Stimulated activated CD8-positive, alpha-beta memory T cell treated with anti-CD3 and anti-CD28 coated beads, Interleukin-12 subunit alpha, Interleukin-12 subunit beta, amount 100 ng/mL, for 1 hour (primary cell): ENCODE measurements around the gene ZBTB8B.
"Not testable (repeated sequence)": the region's sequence is repeated elsewhere in the genome, so short reads cannot be mapped to it uniquely, and the experiment has no call there.

Experiments
- DNase-seq: peaks from one replicate; pipeline ENCODE4 v3.0.0-alpha.2; 2020; ENCODE audit warnings: low read depth

Gene ZBTB8B

DNA sequence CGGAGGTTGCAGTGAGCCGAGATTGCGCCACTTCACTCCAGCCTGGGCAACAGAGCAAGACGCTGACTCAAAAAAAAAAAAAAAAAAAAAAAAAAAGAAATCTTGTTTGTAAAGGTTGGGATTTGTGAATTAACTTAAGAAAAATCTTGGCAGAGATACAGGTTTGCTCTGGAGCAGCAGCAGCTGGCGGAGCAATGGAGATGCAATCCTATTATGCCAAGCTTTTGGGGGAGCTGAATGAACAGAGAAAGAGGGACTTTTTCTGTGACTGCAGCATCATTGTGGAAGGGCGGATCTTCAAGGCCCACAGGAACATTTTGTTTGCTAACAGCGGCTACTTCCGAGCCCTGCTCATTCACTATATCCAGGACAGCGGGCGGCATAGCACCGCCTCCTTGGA lies 5.6 kb downstream of the ZBTB8B start:
- DNase-seq, result no peak

GRCh38 chr1:32470991-32471694 lies 6.3 kb downstream of the ZBTB8B start:
- no peak for DNase-seq

GRCh38 chr1:32471695-32472362 lies 7.0 kb downstream of the ZBTB8B start:
- DNase-seq, result no peak

- not testable (repeated sequence) for DNase-seq
Measured at GRCh38 chr1:32472966-32473365, 8.1 kb downstream of the ZBTB8B start.

- no peak for DNase-seq
Measured at GRCh38 chr1:32474954-32475353, 10.1 kb downstream of the ZBTB8B start.

DNA sequence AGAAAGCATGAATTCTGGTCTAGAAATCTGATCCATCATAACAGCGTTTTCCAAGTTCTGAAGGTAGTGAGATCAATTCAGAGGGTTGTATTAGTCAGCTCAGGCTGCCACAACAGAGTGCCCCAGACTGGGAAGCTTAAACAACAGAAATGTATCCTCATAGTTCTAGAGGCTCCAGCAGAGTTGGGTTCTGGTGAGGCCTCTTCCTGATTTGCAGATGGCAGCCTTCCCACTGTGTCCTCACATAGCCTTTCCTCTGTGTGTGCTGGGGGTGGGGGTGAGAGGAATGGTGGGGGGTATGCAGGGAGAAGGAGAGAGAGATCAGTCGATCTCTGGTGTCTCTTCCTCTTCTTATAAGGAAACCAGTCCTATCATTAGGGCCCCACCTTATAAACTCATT lies 15.1 kb downstream of the ZBTB8B start:
- no peak for DNase-seq

DNA sequence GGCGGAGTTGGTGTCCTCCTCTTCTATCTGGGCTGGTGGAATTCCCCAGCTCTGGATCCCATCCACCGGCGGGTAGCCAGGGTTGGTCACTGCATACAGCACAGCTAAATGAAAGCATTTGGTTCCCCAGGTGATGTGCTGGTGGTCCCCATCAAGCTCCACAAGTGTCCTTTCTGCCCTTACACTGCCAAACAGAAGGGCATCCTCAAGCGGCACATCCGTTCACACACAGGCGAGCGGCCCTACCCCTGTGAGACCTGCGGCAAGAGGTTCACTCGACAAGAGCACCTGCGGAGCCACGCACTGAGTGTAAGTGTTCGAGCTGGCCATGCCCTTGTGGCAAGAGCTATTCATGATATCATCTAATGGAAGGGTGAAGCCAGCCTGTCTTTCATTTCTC lies 15.9 kb downstream of the ZBTB8B start:
- no peak for DNase-seq

DNA sequence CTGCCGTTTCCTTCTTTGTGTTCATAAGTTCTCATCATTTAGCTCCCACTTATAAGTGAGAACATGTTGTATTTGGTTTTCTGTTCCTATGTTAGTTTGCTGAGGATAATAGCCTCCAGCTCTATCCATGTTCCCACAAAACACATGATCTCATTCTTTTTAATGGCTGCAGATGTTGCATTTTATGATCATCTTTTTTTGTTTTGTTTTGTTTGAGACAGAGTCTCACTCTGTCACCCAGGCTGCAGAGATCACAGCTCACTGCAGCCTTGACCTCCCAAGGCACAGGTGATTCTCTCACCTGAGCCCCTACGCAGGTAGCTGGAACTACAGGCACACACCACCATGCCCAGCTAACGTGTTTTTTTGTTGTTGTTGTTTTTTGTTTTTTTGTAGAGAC lies 16.9 kb downstream of the ZBTB8B start:
- not testable (repeated sequence) for DNase-seq

DNA sequence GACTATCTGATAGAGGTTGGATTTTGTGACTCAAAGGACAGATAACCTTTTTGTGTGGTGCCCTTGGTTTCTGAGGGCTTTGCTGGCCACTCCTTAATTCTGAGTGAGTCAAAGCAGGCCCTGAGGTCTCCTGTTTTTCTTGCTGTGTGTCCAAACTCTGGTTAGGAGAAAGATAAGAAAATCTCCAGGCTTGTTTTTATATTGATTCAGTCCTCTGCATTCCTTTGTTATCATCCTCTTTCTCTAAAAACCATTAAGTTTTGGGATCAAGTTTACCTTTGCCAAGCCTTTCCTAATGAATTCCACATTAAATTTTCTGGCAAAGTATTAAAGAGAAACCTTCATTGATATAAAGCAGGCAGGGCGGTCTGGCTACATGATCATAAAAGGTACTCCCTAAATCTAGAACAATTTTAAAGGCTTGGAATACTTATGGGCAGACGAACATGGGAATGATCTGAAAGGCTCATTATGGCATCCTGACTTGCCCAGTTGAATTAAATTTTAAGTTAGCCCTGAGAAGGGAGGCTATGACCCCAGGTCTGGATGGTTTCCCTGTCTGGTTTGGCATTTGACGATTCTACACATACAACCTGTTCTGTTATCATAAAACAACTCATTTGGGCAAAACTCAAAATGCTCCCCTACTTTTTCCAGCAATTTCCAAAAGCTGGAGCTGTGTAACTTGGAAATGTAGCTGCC lies 20.8 kb downstream of the ZBTB8B start:
- DNase-seq, result no peak

- DNase-seq, result no peak
Measured at GRCh38 chr1:32486463-32487113, 21.7 kb downstream of the ZBTB8B start.

DNA sequence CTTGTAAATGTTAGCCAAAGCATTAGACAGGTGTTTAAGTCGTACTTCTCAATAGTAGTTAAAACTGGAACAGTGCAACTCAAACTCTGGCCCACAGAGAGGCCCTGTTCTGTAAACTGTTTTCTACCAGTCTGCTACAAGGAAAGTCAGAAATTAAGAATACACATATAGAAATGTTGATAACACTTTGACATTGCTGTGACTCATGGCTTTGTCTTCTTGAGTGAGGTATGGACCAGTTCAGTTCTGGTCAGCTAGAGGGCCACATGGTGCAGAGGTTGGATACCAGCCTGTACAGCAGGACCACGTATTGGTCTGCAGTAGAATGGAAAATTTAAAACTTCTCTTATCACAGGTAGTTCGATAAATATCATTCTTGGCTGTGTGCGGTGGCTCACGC lies 22.3 kb downstream of the ZBTB8B start:
- no peak for DNase-seq

DNA sequence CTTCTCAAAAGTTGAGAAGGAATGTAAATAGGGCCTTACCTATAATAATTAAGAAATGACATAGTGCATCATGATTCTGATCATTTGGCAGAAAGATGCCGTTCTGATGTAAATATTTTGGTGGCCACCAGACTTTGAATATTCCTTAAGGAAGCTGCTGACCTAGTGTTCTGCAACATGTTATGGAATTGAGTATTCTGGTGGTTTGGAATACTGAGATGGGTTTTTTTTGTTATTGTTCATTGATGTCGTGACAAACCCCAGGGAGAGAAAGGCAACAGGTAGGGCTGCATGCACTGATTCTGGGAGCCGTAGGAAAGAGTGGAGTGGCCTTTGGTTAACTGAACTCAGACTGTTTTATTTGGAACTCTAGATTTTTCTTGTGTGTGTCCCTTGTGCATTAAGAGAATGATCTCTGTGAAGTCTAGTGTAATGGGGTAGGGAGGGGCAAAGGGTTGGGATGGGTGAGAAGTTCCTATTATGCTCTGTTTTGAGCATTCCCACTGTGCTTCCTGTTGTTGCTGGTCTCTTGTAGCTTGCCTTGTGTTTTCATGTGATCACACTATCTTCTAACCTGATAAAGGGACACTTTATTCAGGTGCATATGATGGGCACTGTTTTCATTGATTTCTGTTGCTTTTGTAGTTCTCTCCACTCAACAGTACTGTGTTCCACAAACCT lies 25.0 kb downstream of the ZBTB8B start:
- DNase-seq, result no peak

DNA sequence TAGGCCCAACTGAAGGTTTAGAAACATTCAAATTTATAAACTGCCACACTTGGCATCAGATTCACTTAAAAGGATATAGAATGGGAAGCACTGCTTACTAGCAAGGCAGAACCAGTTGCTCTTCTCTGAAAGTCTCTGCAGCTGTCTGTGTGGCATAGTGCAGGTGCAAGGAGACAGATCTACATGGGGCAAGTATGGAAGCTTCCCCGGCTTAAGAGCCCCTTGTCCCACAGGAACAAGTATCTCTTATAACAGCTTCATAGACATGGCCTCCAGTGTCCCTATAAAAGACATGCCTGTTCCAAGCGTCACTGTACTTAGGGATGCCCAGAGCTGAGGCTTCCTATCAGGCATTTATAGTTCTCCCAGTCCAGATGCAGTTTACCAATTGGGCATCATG lies 26.5 kb downstream of the ZBTB8B start:
- DNase-seq, result no peak

DNA sequence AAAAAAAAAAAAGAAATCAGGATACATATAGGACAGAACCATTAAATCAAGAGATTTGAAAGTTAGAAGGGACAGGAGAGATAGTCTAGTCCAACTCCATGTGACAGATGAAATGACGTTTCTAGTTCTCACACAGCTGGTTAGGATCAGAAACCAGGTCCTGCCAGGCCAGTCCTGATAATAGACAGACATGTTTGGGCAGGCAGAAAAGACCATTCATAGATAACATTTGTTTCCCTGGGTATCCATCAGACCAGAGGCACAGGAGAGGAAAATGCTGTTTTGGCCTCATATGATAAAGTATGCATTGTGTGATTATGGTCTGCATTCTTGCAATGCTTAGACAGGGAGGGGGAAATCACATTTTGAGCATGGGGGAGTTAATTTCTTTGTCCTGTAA lies 29.3 kb downstream of the ZBTB8B start:
- DNase-seq, result no peak

- no peak for DNase-seq
Measured at GRCh38 chr1:32494711-32495337, 30.0 kb downstream of the ZBTB8B start.

GRCh38 chr1:32496127-32496526 lies 31.3 kb downstream of the ZBTB8B start:
- DNase-seq, result no peak

- no peak for DNase-seq
Measured at GRCh38 chr1:32498751-32499150, 33.9 kb downstream of the ZBTB8B start.

DNA sequence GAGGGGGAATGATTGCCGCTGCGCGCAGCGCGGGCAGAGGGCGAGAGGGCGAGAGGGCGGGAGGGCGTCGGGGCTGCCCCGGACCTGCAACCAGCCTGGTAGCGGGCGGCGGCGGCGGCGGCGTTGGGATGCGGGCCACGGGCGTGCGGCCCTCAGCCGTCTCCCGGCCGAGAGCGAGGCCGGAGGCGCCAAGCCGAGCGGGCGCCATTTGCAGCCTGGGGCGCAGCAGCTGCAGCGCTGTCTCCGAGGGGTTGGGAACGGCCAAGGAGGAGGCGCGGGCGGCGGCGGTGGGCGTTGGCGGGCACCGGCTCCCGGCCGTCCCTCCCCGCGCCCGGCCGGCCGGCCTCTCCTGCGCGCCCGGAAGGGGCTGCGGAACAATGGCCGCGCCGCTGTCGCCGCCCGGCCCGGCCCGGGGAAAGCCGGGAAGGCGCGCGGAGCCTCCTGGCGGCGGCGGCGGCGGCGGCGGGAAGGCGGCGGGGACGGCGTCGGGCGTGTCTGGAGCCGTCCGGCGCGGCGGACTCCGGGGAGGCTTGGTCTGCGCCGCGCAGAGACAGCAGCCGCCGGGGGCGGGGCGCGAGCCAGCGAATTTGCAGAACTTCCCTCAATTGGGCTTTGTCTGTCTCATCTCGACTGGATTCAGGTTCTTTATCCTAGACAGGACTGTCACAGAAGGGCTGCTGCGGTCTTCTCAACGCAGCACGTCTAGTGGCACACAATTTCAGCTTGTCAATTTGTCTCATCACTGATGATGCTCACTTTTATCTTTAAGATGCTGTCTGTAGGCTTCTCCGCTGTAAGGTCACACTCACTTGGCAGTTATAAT lies 35.7 kb downstream of the ZBTB8B start:
- DNase-seq, result no peak

- DNase-seq, result no peak
Measured at GRCh38 chr1:32501865-32502264, 37.0 kb downstream of the ZBTB8B start.

DNA sequence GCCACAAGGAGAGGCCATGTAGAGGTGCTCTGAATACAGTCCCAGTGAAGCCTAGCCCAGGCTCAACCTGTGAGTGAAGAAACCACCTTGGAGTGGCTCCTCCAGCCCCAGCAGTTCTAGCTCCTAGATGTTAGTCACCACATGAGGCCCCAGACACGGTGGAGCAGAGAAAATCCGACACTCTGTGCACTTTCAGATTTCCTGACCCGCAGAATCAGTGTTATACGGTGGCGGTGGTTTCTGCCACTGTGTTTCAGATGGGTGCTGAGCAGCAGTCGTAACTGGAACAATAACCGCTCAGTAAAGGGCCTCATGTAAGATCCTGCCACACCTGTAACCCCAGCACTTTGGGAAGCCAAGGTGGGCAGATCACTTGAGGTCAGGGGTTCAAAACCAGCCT lies 38.3 kb downstream of the ZBTB8B start:
- no peak for DNase-seq

DNA sequence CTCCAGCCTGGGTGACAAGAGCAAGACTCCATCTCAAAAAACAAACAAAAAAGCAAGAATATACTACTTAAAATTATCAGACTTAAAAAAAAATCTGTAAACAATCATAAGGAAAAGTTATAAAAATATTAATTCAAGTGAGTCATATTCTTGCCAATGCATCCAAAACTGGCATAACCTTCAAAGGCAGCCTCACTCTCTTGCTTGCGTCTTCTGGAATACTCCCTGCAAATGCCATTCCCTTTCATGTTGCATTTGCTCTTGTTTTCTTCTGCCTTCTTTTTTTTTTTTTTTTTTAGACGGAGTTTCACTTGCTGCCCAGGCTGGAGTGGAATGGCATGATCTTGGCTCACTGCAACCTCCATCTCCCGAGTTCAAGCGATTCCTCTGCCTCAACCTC lies 42.1 kb downstream of the ZBTB8B start:
- no peak for DNase-seq
